Spleen (tissue), 7 donors: ENCODE results near the gene LRTM2.

Experiments
- POLR2A ChIP-seq, 3 donors: fragments of 450-650 bp; IDR thresholded peaks; one replicate each; pipeline ENCODE4 v1.5.1; 2017; ENCODE audit warnings: antibody characterized with exemption in 3 of 3, mild to moderate bottlenecking in 1 of 3
- POLR2AphosphoS5 ChIP-seq, 3 donors: sonication (generic); formaldehyde crosslinking; IDR thresholded peaks; one replicate each; pipeline ENCODE4 v1.5.1; 2017; ENCODE audit warnings: antibody characterized with exemption in 3 of 3
- TF ChIP-seq, protein P1 (sequence below), 11 experiments: fragments of 200-600 bp in 7 of 11; fragments of 450-650 bp in 4 of 11; sonication (generic) in 4 of 11; IDR thresholded peaks in 8 of 11; conservative IDR thresholded peaks in 3 of 11; 1 replicate in 7 of 11; 2 replicates in 4 of 11; pipeline versions ENCODE4 v1.4.0 to v1.8.0; 2016 to 2021; ENCODE audit warnings: antibody characterized with exemption in 11 of 11, inconsistent platforms in 4 of 11, mild to moderate bottlenecking in 1 of 11
- donor health status: DM: no; HTN: no; CAD: no; lungs with moderate emphysema.
- donor health status: DM: no; HTN: no; CAD: no.
- donor health status: DM: no; HTN: no; CAD: no.

DNA sequence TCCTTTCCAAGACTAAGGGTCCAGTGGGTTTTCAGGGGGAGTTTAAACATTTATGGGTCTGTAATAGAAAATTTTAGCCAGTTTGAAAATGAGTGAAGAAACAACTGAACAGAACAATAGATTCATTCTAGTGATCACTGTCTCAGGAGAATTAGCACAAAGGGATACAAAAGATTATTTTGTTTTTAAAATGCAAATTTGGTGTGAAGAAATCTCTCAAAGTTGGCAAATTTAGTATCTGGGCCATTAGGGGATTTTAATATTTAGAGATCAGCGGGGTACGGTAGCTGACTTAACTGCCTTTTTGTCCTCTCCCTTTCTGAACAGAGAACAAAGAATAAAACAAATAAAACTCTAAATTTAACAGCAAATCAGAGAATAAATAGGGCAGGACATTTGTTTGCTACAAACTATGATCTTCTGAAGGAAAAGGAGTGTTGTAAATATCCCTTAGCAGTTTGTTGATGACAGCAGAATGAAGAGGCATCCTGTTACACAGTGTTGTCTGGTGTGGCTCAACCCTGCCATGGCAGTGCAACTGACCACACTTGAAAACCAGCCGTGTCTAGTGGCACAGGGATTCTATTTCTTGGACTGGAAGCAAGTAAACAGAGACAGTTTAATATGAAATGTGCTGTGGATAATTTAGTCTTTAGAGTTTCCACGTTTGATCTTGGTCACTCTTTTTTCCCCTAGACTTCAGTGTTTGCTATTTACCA lies 46.3 kb upstream of the LRTM2 start:
- TF ChIP-seq POLR2AphosphoS5 (IDR thresholded peaks at IDR 0.05) (no peak), POLR2A (IDR thresholded peaks at IDR 0.05) (no peak)
- TF ChIP-seq, protein P1, sequence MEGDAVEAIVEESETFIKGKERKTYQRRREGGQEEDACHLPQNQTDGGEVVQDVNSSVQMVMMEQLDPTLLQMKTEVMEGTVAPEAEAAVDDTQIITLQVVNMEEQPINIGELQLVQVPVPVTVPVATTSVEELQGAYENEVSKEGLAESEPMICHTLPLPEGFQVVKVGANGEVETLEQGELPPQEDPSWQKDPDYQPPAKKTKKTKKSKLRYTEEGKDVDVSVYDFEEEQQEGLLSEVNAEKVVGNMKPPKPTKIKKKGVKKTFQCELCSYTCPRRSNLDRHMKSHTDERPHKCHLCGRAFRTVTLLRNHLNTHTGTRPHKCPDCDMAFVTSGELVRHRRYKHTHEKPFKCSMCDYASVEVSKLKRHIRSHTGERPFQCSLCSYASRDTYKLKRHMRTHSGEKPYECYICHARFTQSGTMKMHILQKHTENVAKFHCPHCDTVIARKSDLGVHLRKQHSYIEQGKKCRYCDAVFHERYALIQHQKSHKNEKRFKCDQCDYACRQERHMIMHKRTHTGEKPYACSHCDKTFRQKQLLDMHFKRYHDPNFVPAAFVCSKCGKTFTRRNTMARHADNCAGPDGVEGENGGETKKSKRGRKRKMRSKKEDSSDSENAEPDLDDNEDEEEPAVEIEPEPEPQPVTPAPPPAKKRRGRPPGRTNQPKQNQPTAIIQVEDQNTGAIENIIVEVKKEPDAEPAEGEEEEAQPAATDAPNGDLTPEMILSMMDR (IDR thresholded peaks at IDR 0.05 in 8 of 11, conservative IDR thresholded peaks at IDR 0.05 in 3 of 11): no peak
